RWPE2 (cell line): Measurements from ENCODE around the gene WDR70.

Experiments used
- ATAC-seq: fragments of 200-7000 bp; cut with Tn5 transposase; 3 replicates; pipeline ENCODE4 v1.9.1; 2021; ENCODE audit warnings: low read depth
- DNase-seq: peaks from one replicate; pipeline ENCODE4 v3.0.0-alpha.2; 2020; ENCODE audit warnings: low spot score
- H3K27ac ChIP-seq: fragments of 450-650 bp; 2 replicates; pipeline ENCODE4 v1.5.1; 2017; ENCODE audit warnings: mild to moderate bottlenecking; ENCODE audit not compliant: poor library complexity, severe bottlenecking
- H3K27me3 ChIP-seq: fragments of 250-450 bp; sonication (Bioruptor Pico); 2 replicates; pipeline ENCODE4 v1.5.1; 2021; ENCODE audit warnings: mild to moderate bottlenecking, moderate library complexity; ENCODE audit not compliant: insufficient read depth, poor library complexity, severe bottlenecking
- H3K36me3 ChIP-seq: fragments of 250-450 bp; sonication (Bioruptor Pico); 2 replicates; pipeline ENCODE4 v1.5.1; 2020; ENCODE audit warnings: low read depth, mild to moderate bottlenecking, moderate library complexity
- H3K4me1 ChIP-seq: fragments of 250-450 bp; sonication (Bioruptor Pico); 2 replicates; pipeline ENCODE4 v1.5.1; 2021; ENCODE audit warnings: mild to moderate bottlenecking, moderate library complexity; ENCODE audit not compliant: insufficient read depth, poor library complexity, severe bottlenecking
- H3K4me3 ChIP-seq: fragments of 250-450 bp; sonication (Bioruptor Pico); 2 replicates; pipeline ENCODE4 v1.5.1; 2021; ENCODE audit warnings: mild to moderate bottlenecking, moderate library complexity; ENCODE audit not compliant: severe bottlenecking
- H3K9me3 ChIP-seq: fragments of 250-450 bp; sonication (Bioruptor Pico); 2 replicates; pipeline ENCODE4 v1.5.1; 2021; ENCODE audit warnings: mild to moderate bottlenecking, moderate library complexity; ENCODE audit not compliant: severe bottlenecking
- CTCF ChIP-seq: fragments of 450-650 bp; IDR thresholded peaks from one replicate; pipeline ENCODE4 v1.5.1; 2017; ENCODE audit warnings: mild to moderate bottlenecking, moderate library complexity; ENCODE audit not compliant: poor library complexity, severe bottlenecking

WDR70 gene

GRCh38 chr5:37695647-37696046, 316.5 kb downstream of the WDR70 start:
- ATAC-seq (no peak), DNase-seq (no peak)
- Histone ChIP-seq H3K4me1 (peaks cover 18% of the 10 kb centered on the region), H3K27ac (peak overlapping the region; percentile 30), H3K27me3 (no peaks in the 10 kb centered on the region), H3K4me3 (no peak overlapping the region), H3K9me3 (no peaks in the 10 kb centered on the region), H3K36me3 (peaks cover 5% of the 10 kb centered on the region)
- TF ChIP-seq CTCF: no peak

- DNase-seq (peak; percentile 61), ATAC-seq (peak; percentile 96)
- Histone ChIP-seq H3K4me1 (peaks cover 18% of the 10 kb centered on the region), H3K27me3 (no peaks in the 10 kb centered on the region), H3K27ac (peak overlapping the region; percentile 30), H3K36me3 (peaks cover 11% of the 10 kb centered on the region), H3K9me3 (no peaks in the 10 kb centered on the region), H3K4me3 (no peak overlapping the region)
- no peak for TF ChIP-seq CTCF
Observed at GRCh38 chr5:37696190-37697021, 317.3 kb downstream of the WDR70 start.

GRCh38 chr5:37701868-37702267, 322.8 kb downstream of the WDR70 start:
- ATAC-seq (no peak), DNase-seq (no peak)
- no peak for TF ChIP-seq CTCF
- Histone ChIP-seq H3K27me3 (no peaks in the 10 kb centered on the region), H3K4me3 (no peak overlapping the region), H3K9me3 (no peaks in the 10 kb centered on the region), H3K4me1 (peaks cover 4% of the 10 kb centered on the region), H3K36me3 (peaks cover 11% of the 10 kb centered on the region), H3K27ac (no peak overlapping the region)

- Histone ChIP-seq H3K4me1 (no peaks in the 10 kb centered on the region), H3K27me3 (no peaks in the 10 kb centered on the region), H3K9me3 (no peaks in the 10 kb centered on the region), H3K4me3 (no peak overlapping the region), H3K27ac (no peak overlapping the region), H3K36me3 (peaks cover 6% of the 10 kb centered on the region; the same call in 1 of the 2 replicates)
- no peak for TF ChIP-seq CTCF
- no peak for DNase-seq
- peak; percentile 48; the same call in 1 of the 3 replicates for ATAC-seq
Observed at GRCh38 chr5:37703841-37704241, 324.7 kb downstream of the WDR70 start.

- H3K27ac ChIP-seq: no peak overlapping the region
- no peak for DNase-seq
- no peak for ATAC-seq
- TF ChIP-seq CTCF: no peak
- no peak overlapping the region for H3K4me3 ChIP-seq
- no peaks in the 10 kb centered on the region for H3K4me1 ChIP-seq
- no peaks in the 10 kb centered on the region for H3K27me3 ChIP-seq
- H3K36me3 ChIP-seq: peaks cover 6% of the 10 kb centered on the region; the same call in 1 of the 2 replicates
- no peaks in the 10 kb centered on the region for H3K9me3 ChIP-seq
Observed at GRCh38 chr5:37704406-37704805, 325.3 kb downstream of the WDR70 start.
